Lower lobe of right lung (tissue), 2 donors: ENCODE data around the gene CCDC57. TPM values are rescaled to one million over a fixed set of nuclear protein-coding genes. Genes with fewer than 3 reads are reported as not detected.

Experiments
- ATAC-seq, 2 donors: fragments of 200-7000 bp; cut with Tn5 transposase; one replicate each; pipeline ENCODE4 v1.9.1; 2020 to 2022; ENCODE audit warnings: mild to moderate bottlenecking in 2 of 2, moderate library complexity in 2 of 2
- DNase-seq: peaks from one replicate; pipeline ENCODE4 v3.0.0-alpha.2; 2020
- H3K27ac ChIP-seq: fragments of 200-600 bp; one replicate; pipeline ENCODE4 v1.8.0; 2022
- H3K27me3 ChIP-seq: fragments of 200-600 bp; one replicate; pipeline ENCODE4 v1.8.0; 2022; ENCODE audit warnings: low read depth
- H3K36me3 ChIP-seq: fragments of 200-600 bp; one replicate; pipeline ENCODE4 v1.8.0; 2022; ENCODE audit warnings: mild to moderate bottlenecking
- H3K4me1 ChIP-seq: fragments of 200-600 bp; one replicate; pipeline ENCODE4 v1.8.0; 2022
- H3K4me3 ChIP-seq: fragments of 200-600 bp; one replicate; pipeline ENCODE4 v1.8.0; 2022; ENCODE audit warnings: mild to moderate bottlenecking
- H3K9me3 ChIP-seq: fragments of 200-600 bp; one replicate; pipeline ENCODE4 v1.8.0; 2022
- intact Hi-C: fragments of 100-400 bp; cut with DNase I; formaldehyde crosslinking; loops from one replicate; pipeline ENCODE4 v1.11.0; 2022
- total RNA-seq: library from RNA; stranded (reverse); fragmentation: NEBNext Ultra II Directional; extraction: Animal tissue kit (Norgen Biotek cat#: 25700); gene quantifications from one replicate; pipeline ENCODE4 v1.2.1, GENCODE V29; 2021
- TF ChIP-seq, protein P1 (sequence below): fragments of 200-600 bp; IDR thresholded peaks from one replicate; pipeline ENCODE4 v1.8.0; 2022; ENCODE audit warnings: antibody characterized with exemption, mild to moderate bottlenecking
- donor health status: DM: no; HTN: yes; CAD: no; lungs with severe emphysema.

The CCDC57 gene
- total RNA-seq, 1 donor from 2014 or later: 63.4 TPM

DNA sequence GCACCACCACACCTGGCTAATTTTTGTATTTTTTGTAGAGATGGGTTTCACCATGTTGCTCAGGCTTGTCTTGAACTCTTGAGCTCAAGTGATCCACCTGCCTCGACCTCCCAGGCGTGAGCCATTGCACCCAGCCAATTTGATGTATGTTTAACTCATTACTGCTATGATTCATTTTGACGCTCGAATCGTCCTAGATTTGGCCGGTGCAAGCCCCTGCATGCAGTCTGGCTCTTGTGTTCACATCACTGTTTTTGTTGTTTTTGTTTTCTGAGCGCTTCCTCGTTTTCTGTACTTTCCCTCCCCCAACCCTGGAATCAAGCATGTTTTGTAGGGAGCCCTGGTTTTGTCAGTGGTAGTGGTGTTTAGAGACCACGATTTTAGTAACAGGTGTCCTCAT, 139.2 kb downstream of the CCDC57 start:
- DNase-seq (no peak), ATAC-seq (no peak)
- peaks cover under 1% of the 10 kb centered on the region for H3K36me3 ChIP-seq
- no peak overlapping the region for H3K27ac ChIP-seq
- H3K27me3 ChIP-seq: no peaks in the 10 kb centered on the region
- H3K4me3 ChIP-seq: no peak overlapping the region
- TF ChIP-seq, protein P1, sequence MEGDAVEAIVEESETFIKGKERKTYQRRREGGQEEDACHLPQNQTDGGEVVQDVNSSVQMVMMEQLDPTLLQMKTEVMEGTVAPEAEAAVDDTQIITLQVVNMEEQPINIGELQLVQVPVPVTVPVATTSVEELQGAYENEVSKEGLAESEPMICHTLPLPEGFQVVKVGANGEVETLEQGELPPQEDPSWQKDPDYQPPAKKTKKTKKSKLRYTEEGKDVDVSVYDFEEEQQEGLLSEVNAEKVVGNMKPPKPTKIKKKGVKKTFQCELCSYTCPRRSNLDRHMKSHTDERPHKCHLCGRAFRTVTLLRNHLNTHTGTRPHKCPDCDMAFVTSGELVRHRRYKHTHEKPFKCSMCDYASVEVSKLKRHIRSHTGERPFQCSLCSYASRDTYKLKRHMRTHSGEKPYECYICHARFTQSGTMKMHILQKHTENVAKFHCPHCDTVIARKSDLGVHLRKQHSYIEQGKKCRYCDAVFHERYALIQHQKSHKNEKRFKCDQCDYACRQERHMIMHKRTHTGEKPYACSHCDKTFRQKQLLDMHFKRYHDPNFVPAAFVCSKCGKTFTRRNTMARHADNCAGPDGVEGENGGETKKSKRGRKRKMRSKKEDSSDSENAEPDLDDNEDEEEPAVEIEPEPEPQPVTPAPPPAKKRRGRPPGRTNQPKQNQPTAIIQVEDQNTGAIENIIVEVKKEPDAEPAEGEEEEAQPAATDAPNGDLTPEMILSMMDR: no peak
- no peaks in the 10 kb centered on the region for H3K4me1 ChIP-seq
- intact Hi-C loops: no loop called here
- H3K9me3 ChIP-seq: no peaks in the 10 kb centered on the region

DNA sequence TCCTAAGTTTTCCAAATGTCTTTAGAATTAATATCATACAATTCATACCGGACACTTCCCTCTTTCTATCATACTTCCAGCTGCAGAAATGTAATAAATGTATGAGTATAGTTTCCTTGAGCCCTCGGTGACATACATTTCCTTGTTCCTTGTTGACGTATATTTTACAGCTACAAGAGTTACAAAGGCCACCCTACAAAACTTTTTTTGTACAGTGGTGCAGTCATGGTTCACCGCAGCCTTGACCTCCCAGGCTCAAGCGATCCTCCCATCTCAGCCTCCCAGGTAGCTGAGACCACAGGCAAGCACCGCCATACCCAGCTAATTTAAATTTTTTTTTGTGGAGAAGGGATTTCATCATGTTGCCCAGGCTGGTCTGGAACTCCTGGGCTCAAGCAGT, 139.8 kb downstream of the CCDC57 start:
- ATAC-seq (no peak), DNase-seq (no peak)
- no peaks in the 10 kb centered on the region for H3K27me3 ChIP-seq
- intact Hi-C loops: no loop called here
- no peaks in the 10 kb centered on the region for H3K4me1 ChIP-seq
- no peaks in the 10 kb centered on the region for H3K36me3 ChIP-seq
- no peak overlapping the region for H3K4me3 ChIP-seq
- TF ChIP-seq, protein P1: no peak
- H3K27ac ChIP-seq: no peak overlapping the region
- no peaks in the 10 kb centered on the region for H3K9me3 ChIP-seq

DNA sequence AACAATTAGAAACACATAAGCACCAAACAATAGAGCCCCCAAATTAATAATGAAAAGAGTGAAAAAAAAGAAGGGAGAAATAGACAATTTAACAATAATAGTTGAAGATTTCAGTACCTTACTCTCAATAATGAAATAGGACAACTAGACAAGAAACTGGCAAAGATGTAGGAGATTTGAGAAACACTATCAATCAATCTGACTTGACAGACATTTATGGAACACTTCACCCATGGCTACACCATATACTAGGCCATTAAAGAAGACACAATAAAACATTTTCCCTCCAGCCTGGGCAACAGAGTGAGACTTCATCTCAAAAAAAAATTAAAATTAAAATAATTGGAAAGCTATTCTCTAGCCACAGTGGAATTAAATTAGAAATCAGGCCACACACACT, 142.0 kb downstream of the CCDC57 start:
- Histone ChIP-seq H3K4me3 (no peak overlapping the region), H3K4me1 (peaks cover 7% of the 10 kb centered on the region), H3K36me3 (no peaks in the 10 kb centered on the region), H3K9me3 (no peaks in the 10 kb centered on the region), H3K27ac (no peak overlapping the region), H3K27me3 (no peaks in the 10 kb centered on the region)
- DNase-seq (no peak), ATAC-seq (no peak)
- intact Hi-C loops: no loop called here
- TF ChIP-seq, protein P1: no peak

DNA sequence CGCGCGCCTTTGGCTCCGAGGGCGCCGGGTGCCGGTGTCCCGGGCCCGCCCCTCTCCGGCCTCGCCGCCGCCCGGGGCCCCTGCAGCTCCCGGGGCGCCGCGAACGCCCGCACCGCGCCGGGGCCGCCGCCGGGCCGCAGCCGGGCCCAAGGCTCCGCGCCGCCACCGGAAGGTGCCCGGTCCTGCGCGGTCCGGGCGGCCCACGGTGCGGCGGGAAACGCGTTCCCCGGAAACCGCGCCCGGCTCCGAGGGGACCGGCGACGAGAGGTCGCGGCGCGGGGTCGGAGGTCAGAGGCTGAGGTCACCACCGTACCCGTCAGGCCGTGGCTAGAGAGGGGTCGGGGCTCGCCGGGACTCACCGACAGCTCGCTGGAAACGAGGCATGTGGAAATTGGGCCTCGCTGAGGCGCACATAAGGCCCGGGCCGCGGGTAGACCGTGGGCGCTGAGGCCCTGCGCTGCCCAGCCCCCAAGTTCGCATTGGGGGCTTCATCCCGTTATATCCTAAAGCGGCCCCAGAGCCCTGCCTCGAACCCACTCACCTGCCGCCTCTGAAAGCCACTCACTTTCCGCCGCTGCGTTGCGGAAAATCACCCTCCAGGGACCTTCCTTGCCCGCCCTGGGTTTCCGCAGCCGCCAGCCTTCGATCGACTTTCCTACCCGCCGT, 146.9 kb downstream of the CCDC57 start, which contains the start of gene DUS1L:
Gene DUS1L (minus strand): TSS at position 167 of the 666 bp plus-strand sequence. CDS start 745 bp downstream, outside the sequence.
- no peaks in the 10 kb centered on the region for H3K9me3 ChIP-seq
- H3K27ac ChIP-seq: peak within 1 kb of the TSS; percentile 94
- H3K4me1 ChIP-seq: peaks cover 26% of the 10 kb centered on the region
- no peaks in the 10 kb centered on the region for H3K27me3 ChIP-seq
- ATAC-seq (peak; percentile 88 to 90), DNase-seq (peak; percentile 79)
- H3K4me3 ChIP-seq: peak within 1 kb of the TSS; percentile 94
- TF ChIP-seq, protein P1: no peak
- intact Hi-C loops: no loop called here
- H3K36me3 ChIP-seq: peaks cover 29% of the 10 kb centered on the region

DNA sequence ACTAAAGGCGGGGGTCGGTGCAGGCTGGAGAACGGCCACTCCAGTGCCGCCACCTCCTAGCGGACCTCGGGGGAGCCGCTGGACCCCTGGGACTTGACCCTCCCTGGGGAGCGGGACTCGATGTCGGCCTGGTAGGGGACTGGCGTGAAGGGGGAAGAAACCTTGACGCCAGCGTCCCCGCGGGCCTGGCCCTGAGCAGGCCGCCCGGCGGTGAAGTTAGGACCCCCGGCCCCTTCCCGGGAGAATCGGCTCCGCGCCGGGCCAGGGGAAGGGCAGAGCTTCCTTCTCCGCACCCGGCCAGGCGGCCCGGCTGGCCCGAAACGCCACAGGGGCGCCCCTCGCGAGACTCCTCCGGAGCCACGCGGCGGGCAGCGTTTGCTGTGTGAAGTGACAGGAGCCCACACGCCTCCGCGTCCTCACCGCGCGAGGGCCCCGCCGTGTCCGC, 147.4 kb downstream of the CCDC57 start:
- intact Hi-C loops: no loop called here
- no peaks in the 10 kb centered on the region for H3K27me3 ChIP-seq
- H3K27ac ChIP-seq: peak overlapping the region; percentile 94
- no peaks in the 10 kb centered on the region for H3K9me3 ChIP-seq
- peak overlapping the region; percentile 94 for H3K4me3 ChIP-seq
- ATAC-seq (peak; percentile 8 to 35), DNase-seq (no peak)
- peaks cover 26% of the 10 kb centered on the region for H3K4me1 ChIP-seq
- TF ChIP-seq, protein P1: no peak
- peaks cover 35% of the 10 kb centered on the region for H3K36me3 ChIP-seq
